ENCODE data around the gene TMEM186. TPM values are rescaled to one million over a fixed set of nuclear protein-coding genes. Genes with fewer than 3 reads are reported as not detected.

TMEM186 gene
- total and polyA plus RNA-seq, 2 donors (not counting 1 experiment from before 2014, with no cell fraction given) = 6.8 to 8.6 TPM

DNA sequence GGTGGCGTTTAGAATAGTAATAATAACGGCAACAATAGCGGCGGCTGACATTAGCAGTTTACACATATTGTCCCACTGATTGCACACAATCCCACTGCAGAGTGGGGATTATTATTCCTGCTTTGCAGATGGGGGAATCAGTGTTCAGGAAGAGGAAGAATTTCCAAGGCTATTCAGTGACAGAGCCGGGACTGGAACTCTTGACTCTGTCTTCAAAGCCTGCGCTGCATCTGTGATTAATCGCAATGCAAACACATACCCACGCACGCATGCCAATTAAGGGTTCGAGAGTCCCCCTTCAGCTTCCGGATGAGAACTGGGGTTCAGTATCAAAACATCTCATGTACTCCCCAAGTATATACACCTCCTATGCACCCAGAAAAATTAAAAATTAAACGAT, 29.2 kb downstream of the TMEM186 start:
- no peaks in the 10 kb centered on the region for H3K79me2 ChIP-seq (ENCODE audit: control insufficient read depth, insufficient read depth, low read length)
- H3K9ac ChIP-seq (ENCODE audit: insufficient read depth, low read length) = no peak overlapping the region
- no peak overlapping the region for H3K4me3 ChIP-seq (replicated peaks in 1 of 4; ENCODE audit: control extremely low read depth in 1 of 4, insufficient read depth in 1 of 4, low read depth in 3 of 4, low read length in 4 of 4)
- no peak for DNase-seq (ENCODE audit: low read depth in 2 of 2)
- H3K4me1 ChIP-seq (ENCODE audit: control insufficient read depth, extremely low read depth, insufficient read depth, low read length) = no peaks in the 10 kb centered on the region
- no peaks in the 10 kb centered on the region for H3K27me3 ChIP-seq (ENCODE audit: control insufficient read depth, insufficient read depth, low read length)
- no peak overlapping the region for H3K27ac ChIP-seq (ENCODE audit: insufficient read depth, low read length)
- H3K9me3 ChIP-seq (ENCODE audit: control insufficient read depth, insufficient read depth, low read depth, low read length) = no peaks in the 10 kb centered on the region
- no peak overlapping the region for H3K4me2 ChIP-seq (ENCODE audit: extremely low read depth, insufficient read depth, low read length)
- TF ChIP-seq, protein P1, sequence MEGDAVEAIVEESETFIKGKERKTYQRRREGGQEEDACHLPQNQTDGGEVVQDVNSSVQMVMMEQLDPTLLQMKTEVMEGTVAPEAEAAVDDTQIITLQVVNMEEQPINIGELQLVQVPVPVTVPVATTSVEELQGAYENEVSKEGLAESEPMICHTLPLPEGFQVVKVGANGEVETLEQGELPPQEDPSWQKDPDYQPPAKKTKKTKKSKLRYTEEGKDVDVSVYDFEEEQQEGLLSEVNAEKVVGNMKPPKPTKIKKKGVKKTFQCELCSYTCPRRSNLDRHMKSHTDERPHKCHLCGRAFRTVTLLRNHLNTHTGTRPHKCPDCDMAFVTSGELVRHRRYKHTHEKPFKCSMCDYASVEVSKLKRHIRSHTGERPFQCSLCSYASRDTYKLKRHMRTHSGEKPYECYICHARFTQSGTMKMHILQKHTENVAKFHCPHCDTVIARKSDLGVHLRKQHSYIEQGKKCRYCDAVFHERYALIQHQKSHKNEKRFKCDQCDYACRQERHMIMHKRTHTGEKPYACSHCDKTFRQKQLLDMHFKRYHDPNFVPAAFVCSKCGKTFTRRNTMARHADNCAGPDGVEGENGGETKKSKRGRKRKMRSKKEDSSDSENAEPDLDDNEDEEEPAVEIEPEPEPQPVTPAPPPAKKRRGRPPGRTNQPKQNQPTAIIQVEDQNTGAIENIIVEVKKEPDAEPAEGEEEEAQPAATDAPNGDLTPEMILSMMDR (conservative IDR thresholded peaks at IDR 0.05 in 1 of 2, IDR thresholded peaks at IDR 0.05 in 1 of 2; ENCODE audit: low read depth in 1 of 2, low read length in 2 of 2) = no peak
- TF ChIP-seq EZH2 (IDR thresholded peaks at IDR 0.05; ENCODE audit: low read length, missing control alignments) = no peak
- H2AFZ ChIP-seq (ENCODE audit: low read length) = no peak overlapping the region
- H4K20me1 ChIP-seq (ENCODE audit: control insufficient read depth, extremely low read depth, insufficient read depth, low read length) = no peaks in the 10 kb centered on the region
- no peaks in the 10 kb centered on the region for H3K36me3 ChIP-seq (ENCODE audit: control insufficient read depth, insufficient read depth, low read length)

DNA sequence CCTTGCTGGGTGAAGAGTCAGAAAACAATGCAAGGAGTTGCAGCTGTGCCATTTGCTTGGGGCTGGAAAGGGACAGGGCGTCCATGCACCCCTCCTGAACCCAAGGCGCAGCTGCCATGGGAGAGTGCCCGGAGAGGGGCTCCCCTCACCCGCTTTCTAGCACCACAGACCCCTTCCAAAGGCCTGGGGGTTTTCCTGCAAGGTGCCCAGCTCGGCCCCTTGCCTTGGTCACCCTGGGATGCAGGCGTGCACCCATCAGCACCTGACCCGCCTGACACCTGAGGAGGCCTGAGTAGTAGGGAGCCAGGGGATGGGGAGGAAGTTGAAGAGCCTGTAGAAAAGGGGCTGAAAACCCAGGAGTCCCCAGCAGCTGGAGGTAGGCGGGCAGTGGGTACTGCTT, 30.3 kb downstream of the TMEM186 start:
- DNase-seq (ENCODE audit: low read depth in 2 of 2) = no peak
- H4K20me1 ChIP-seq (ENCODE audit: control insufficient read depth, extremely low read depth, insufficient read depth, low read length) = no peaks in the 10 kb centered on the region
- no peak for TF ChIP-seq EZH2 (IDR thresholded peaks at IDR 0.05; ENCODE audit: low read length, missing control alignments)
- TF ChIP-seq, protein P1 (conservative IDR thresholded peaks at IDR 0.05 in 1 of 2, IDR thresholded peaks at IDR 0.05 in 1 of 2; ENCODE audit: low read depth in 1 of 2, low read length in 2 of 2) = no peak

DNA sequence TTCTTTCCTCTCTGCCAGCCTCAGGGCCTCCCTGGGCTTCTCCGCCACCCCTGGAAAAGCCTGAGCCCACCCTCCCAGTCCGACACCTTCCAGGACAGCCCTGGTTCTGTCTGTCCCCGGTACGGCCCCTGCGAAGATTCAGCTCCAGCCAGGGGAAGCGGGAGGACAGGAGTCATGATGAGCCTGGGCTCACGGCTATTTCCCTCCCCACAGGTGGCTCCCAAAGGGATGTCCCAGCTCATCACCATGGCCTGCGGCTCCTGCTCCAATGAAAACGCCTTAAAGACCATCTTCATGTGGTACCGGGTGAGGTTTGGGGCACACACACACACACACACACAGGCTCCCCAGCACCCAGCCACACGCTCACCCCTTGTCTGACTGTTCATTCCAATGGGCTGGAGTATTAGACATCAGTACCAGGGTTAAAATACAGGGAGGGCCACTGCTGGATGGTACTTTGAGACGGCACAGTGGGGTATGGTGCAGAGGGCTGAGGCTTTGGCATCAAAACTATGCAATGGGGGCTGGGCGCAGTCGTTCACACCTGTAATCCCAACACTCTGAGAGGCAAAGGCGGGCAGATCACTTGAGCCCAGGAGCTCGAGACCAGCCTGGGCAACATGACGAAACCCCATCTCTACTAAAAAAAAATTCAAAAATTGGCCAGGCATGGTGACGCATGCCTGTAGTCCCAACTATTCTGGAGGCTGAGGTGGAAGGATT, 32.8 kb downstream of the TMEM186 start:
- Histone ChIP-seq H4K20me1 (ENCODE audit: control insufficient read depth, extremely low read depth, insufficient read depth, low read length) (no peaks in the 10 kb centered on the region), H3K4me3 (replicated peaks in 1 of 4; ENCODE audit: control extremely low read depth in 1 of 4, insufficient read depth in 1 of 4, low read depth in 3 of 4, low read length in 4 of 4) (no peak overlapping the region), H3K9me3 (ENCODE audit: control insufficient read depth, insufficient read depth, low read depth, low read length) (no peaks in the 10 kb centered on the region), H3K36me3 (ENCODE audit: control insufficient read depth, insufficient read depth, low read length) (no peaks in the 10 kb centered on the region), H3K27me3 (ENCODE audit: control insufficient read depth, insufficient read depth, low read length) (no peaks in the 10 kb centered on the region), H3K79me2 (ENCODE audit: control insufficient read depth, insufficient read depth, low read length) (no peaks in the 10 kb centered on the region), H3K9ac (ENCODE audit: insufficient read depth, low read length) (no peak overlapping the region), H3K4me1 (ENCODE audit: control insufficient read depth, extremely low read depth, insufficient read depth, low read length) (no peaks in the 10 kb centered on the region), H3K27ac (ENCODE audit: insufficient read depth, low read length) (no peak overlapping the region), H2AFZ (ENCODE audit: low read length) (no peak overlapping the region), H3K4me2 (ENCODE audit: extremely low read depth, insufficient read depth, low read length) (no peak overlapping the region)
- no peak for DNase-seq (ENCODE audit: low read depth in 2 of 2)
- TF ChIP-seq EZH2 (IDR thresholded peaks at IDR 0.05; ENCODE audit: low read length, missing control alignments) = no peak
- TF ChIP-seq, protein P1 (conservative IDR thresholded peaks at IDR 0.05 in 1 of 2, IDR thresholded peaks at IDR 0.05 in 1 of 2; ENCODE audit: low read depth in 1 of 2, low read length in 2 of 2) = no peak

More for the DNA sequence above, 30.3 kb downstream of the TMEM186 start:
- Histone ChIP-seq H3K4me3 (replicated peaks in 1 of 4; ENCODE audit: control extremely low read depth in 1 of 4, insufficient read depth in 1 of 4, low read depth in 3 of 4, low read length in 4 of 4) (no peak overlapping the region), H3K9ac (ENCODE audit: insufficient read depth, low read length) (no peak overlapping the region), H3K36me3 (ENCODE audit: control insufficient read depth, insufficient read depth, low read length) (no peaks in the 10 kb centered on the region), H3K4me2 (ENCODE audit: extremely low read depth, insufficient read depth, low read length) (no peak overlapping the region), H2AFZ (ENCODE audit: low read length) (no peak overlapping the region), H3K4me1 (ENCODE audit: control insufficient read depth, extremely low read depth, insufficient read depth, low read length) (no peaks in the 10 kb centered on the region), H3K79me2 (ENCODE audit: control insufficient read depth, insufficient read depth, low read length) (no peaks in the 10 kb centered on the region), H3K9me3 (ENCODE audit: control insufficient read depth, insufficient read depth, low read depth, low read length) (no peaks in the 10 kb centered on the region), H3K27ac (ENCODE audit: insufficient read depth, low read length) (no peak overlapping the region), H3K27me3 (ENCODE audit: control insufficient read depth, insufficient read depth, low read length) (no peaks in the 10 kb centered on the region)
